GM23338 (cell line): ENCODE measurements around the gene EDIL3. TPM values are rescaled to one million over a fixed set of nuclear protein-coding genes. Genes with fewer than 3 reads are reported as not detected.

Experiments
- ATAC-seq: fragments of 200-7000 bp; cut with Tn5 transposase; 3 replicates; pipeline ENCODE4 v1.9.1; 2020
- DNase-seq: peaks from one replicate; pipeline ENCODE4 v3.0.0-alpha.2; 2015; ENCODE audit warnings: low spot score
- H2AFZ ChIP-seq: fragments of 200-600 bp; sonication (generic); 2 replicates; pipeline ENCODE4 v1.8.0; 2016; ENCODE audit warnings: antibody characterized with exemption, mild to moderate bottlenecking, moderate library complexity
- H3F3A ChIP-seq: fragments of 200-600 bp; sonication (generic); replicated peaks from 2 replicates; pipeline ENCODE4 v1.8.0; 2017; ENCODE audit warnings: antibody characterized with exemption, mixed run types, low read depth
- H3K27ac ChIP-seq: fragments of 200-600 bp; sonication (generic); 2 replicates; pipeline ENCODE4 v1.6.1; 2016; ENCODE audit warnings: low read depth
- H3K27me3 ChIP-seq: fragments of 200-600 bp; sonication (generic); 2 replicates; pipeline ENCODE4 v1.8.0; 2016; ENCODE audit warnings: mild to moderate bottlenecking, mixed run types, moderate library complexity; ENCODE audit not compliant: insufficient read depth
- H3K36me3 ChIP-seq: fragments of 200-600 bp; sonication (generic); 2 replicates; pipeline ENCODE4 v1.8.0; 2016; ENCODE audit warnings: mild to moderate bottlenecking; ENCODE audit not compliant: insufficient read depth
- H3K4me1 ChIP-seq: fragments of 200-600 bp; sonication (generic); 2 replicates; pipeline ENCODE4 v1.8.0; 2016; ENCODE audit warnings: mild to moderate bottlenecking, moderate library complexity; ENCODE audit not compliant: insufficient read depth
- H3K4me2 ChIP-seq: fragments of 200-600 bp; sonication (generic); 2 replicates; pipeline ENCODE4 v1.7.1; 2017; ENCODE audit warnings: mixed run types
- H3K4me3 ChIP-seq: fragments of 200-600 bp; sonication (generic); 2 replicates; pipeline ENCODE4 v1.6.1; 2016; ENCODE audit warnings: mixed run types
- H3K79me2 ChIP-seq: fragments of 200-600 bp; sonication (generic); replicated peaks from 2 replicates; pipeline ENCODE4 v1.8.0; 2017; ENCODE audit warnings: mild to moderate bottlenecking; ENCODE audit not compliant: insufficient read depth
- H3K9me2 ChIP-seq: fragments of 200-600 bp; sonication (generic); 2 replicates; pipeline ENCODE4 v1.8.0; 2017; ENCODE audit not compliant: insufficient read depth
- H4K20me1 ChIP-seq: fragments of 200-600 bp; sonication (generic); replicated peaks from 2 replicates; pipeline ENCODE4 v1.8.0; 2017; ENCODE audit warnings: mild to moderate bottlenecking; ENCODE audit not compliant: insufficient read depth
- H3K27ac Mint-ChIP-seq: 2 replicates; pipeline ENCODE4 v1.8.0; 2020; ENCODE audit warnings: inconsistent platforms, mild to moderate bottlenecking, moderate library complexity, mixed read lengths
- H3K27me3 Mint-ChIP-seq: 3 replicates; pipeline ENCODE4 v1.8.0; 2022; ENCODE audit warnings: low read depth, mild to moderate bottlenecking, moderate library complexity, mixed read lengths, inconsistent platforms; ENCODE audit not compliant: insufficient read depth, poor library complexity
- H3K36me3 Mint-ChIP-seq: 3 replicates; pipeline ENCODE4 v1.8.0; 2021; ENCODE audit warnings: low read depth, mild to moderate bottlenecking, inconsistent platforms, moderate library complexity, mixed read lengths
- H3K4me1 Mint-ChIP-seq: 3 replicates; pipeline ENCODE4 v1.8.0; 2020; ENCODE audit warnings: mild to moderate bottlenecking, inconsistent platforms, mixed read lengths
- H3K4me3 Mint-ChIP-seq: 3 replicates; pipeline ENCODE4 v1.8.0; 2021; ENCODE audit warnings: moderate library complexity, mild to moderate bottlenecking, inconsistent platforms, mixed read lengths
- H3K9me3 Mint-ChIP-seq: 3 replicates; pipeline ENCODE4 v1.8.0; 2020; ENCODE audit warnings: moderate library complexity, mild to moderate bottlenecking, inconsistent platforms, mixed read lengths
- CREB1 ChIP-seq: fragments of 250-450 bp; sonication (Bioruptor Pico); IDR thresholded peaks from 2 replicates; pipeline ENCODE4 v1.5.0; 2020; ENCODE audit warnings: low read depth, mild to moderate bottlenecking, moderate library complexity
- CTCF ChIP-seq, 2 experiments: fragments of 200-600 bp in 1 of 2; sonication (generic) in 1 of 2; conservative IDR thresholded peaks; 2 replicates each; pipeline versions ENCODE4 v1.5.1 to v1.6.1; 2016 to 2017; ENCODE audit warnings: antibody characterized with exemption in 2 of 2, low read depth in 2 of 2, mild to moderate bottlenecking in 2 of 2, moderate library complexity in 1 of 2
- ETS1 ChIP-seq: IDR thresholded peaks from 2 replicates; pipeline ENCODE4 v1.6.1; 2016; ENCODE audit warnings: antibody characterized with exemption
- JUNB ChIP-seq: IDR thresholded peaks from one replicate; pipeline ENCODE4 v1.6.1; 2016; ENCODE audit warnings: antibody characterized with exemption; ENCODE audit not compliant: unreplicated experiment
- NANOG ChIP-seq: IDR thresholded peaks from 2 replicates; pipeline ENCODE4 v1.6.1; 2016; ENCODE audit warnings: antibody characterized with exemption, borderline replicate concordance
- POLR2AphosphoS5 ChIP-seq: IDR thresholded peaks from 2 replicates; pipeline ENCODE4 v1.6.1; 2016; ENCODE audit warnings: antibody characterized with exemption, low read depth
- REST ChIP-seq: IDR thresholded peaks from one replicate; pipeline ENCODE4 v1.6.1; 2018; ENCODE audit warnings: antibody characterized with exemption; ENCODE audit not compliant: unreplicated experiment
- STAT1 ChIP-seq: IDR thresholded peaks from one replicate; pipeline ENCODE4 v1.6.1; 2016; ENCODE audit warnings: antibody characterized with exemption; ENCODE audit not compliant: unreplicated experiment
- ZNF114 ChIP-seq: fragments of 250-450 bp; sonication (Bioruptor Pico); IDR thresholded peaks from 2 replicates; pipeline ENCODE4 v1.5.0; 2020; ENCODE audit warnings: mild to moderate bottlenecking, moderate library complexity
- polyA plus RNA-seq: library from polyadenylated mRNA; unstranded; fragments of >200 nt; fragmentation: Nextera tagmentation; extraction: Ambion mirVana; gene quantifications from 2 replicates; pipeline ENCODE4 v1.2.1, GENCODE V29; 2016
- total RNA-seq: library from RNA; depleted of rRNA; stranded (reverse); fragments of >200 nt; shearing (Covaris generic); gene quantifications from 2 replicates; pipeline ENCODE4 v1.2.3, GENCODE V29; 2014

The EDIL3 gene
- total and polyA plus RNA-seq, 2 experiments from 2014 or later = 43.3 to 61.9 TPM

- TF ChIP-seq REST (no peak), CTCF (conservative IDR thresholded peaks at IDR 0.05; ENCODE audit: low read depth in 2 of 2) (no peak), ETS1 (no peak), ZNF114 (CRISPR knock-in tag) (no peak)
Measured at GRCh38 chr5:84014966-84015365, 369.7 kb downstream of the EDIL3 start (continued).

GRCh38 chr5:83993803-83994202 is 390.9 kb downstream of the EDIL3 start:
- peak; percentile 45; the same call in 2 of the 3 replicates for ATAC-seq
- Mint-ChIP-seq H3K27ac (peak overlapping the region; percentile 28; the same call in 1 of the 2 replicates), H3K9me3 (no peaks in the 10 kb centered on the region; the same call in 2 of the 3 replicates), H3K36me3 (no peaks in the 10 kb centered on the region), H3K4me1 (peaks cover 16% of the 10 kb centered on the region; the same call in 2 of the 3 replicates), H3K4me3 (no peak overlapping the region), H3K27me3 (peaks cover 1% of the 10 kb centered on the region)
- no peaks in the 10 kb centered on the region for H4K20me1 ChIP-seq
- peak overlapping the region; percentile 34; the same call in 1 of the 2 replicates for H3K4me2 ChIP-seq
- H2AFZ ChIP-seq = no peak overlapping the region
- H3K27ac ChIP-seq = no peak overlapping the region
- no peaks in the 10 kb centered on the region for H3F3A ChIP-seq
- H3K27me3 ChIP-seq = no peaks in the 10 kb centered on the region
- H3K4me3 ChIP-seq = no peak overlapping the region
- no peaks in the 10 kb centered on the region for H3K79me2 ChIP-seq
- no peaks in the 10 kb centered on the region for H3K9me2 ChIP-seq
- no peaks in the 10 kb centered on the region for H3K36me3 ChIP-seq
- peaks cover 15% of the 10 kb centered on the region for H3K4me1 ChIP-seq
- DNase-seq = no peak
- TF ChIP-seq ZNF114 (CRISPR knock-in tag) (no peak), JUNB (no peak), CREB1 (CRISPR knock-in tag) (no peak), NANOG (no peak), ETS1 (no peak), REST (no peak), CTCF (conservative IDR thresholded peaks at IDR 0.05; ENCODE audit: low read depth in 2 of 2) (no peak), POLR2AphosphoS5 (no peak), STAT1 (no peak)
